22Rv1 (cell line): ENCODE measurements around the gene HLA-DOA.

Experiments used
- H3K27ac ChIP-seq: fragments of 450-650 bp; 2 replicates; pipeline ENCODE4 v1.5.1; 2017
- CTCF ChIP-seq: fragments of 450-650 bp; IDR thresholded peaks from 2 replicates; pipeline ENCODE4 v1.5.1; 2017; ENCODE audit warnings: mild to moderate bottlenecking
- ZFX ChIP-seq: fragments of 450-650 bp; IDR thresholded peaks from 2 replicates; pipeline ENCODE4 v1.6.1; 2017; ENCODE audit warnings: antibody characterized with exemption, borderline replicate concordance

The HLA-DOA gene

GRCh38 chr6:32972353-32973143 is 36.8 kb downstream of the HLA-DOA start:
- TF ChIP-seq ZFX, result no peak
- TF ChIP-seq CTCF, result no peak
- H3K27ac ChIP-seq, result peak overlapping the region; percentile 100

GRCh38 chr6:32971581-32972352 is 37.6 kb downstream of the HLA-DOA start:
- TF ChIP-seq ZFX (no peak), CTCF (no peak)
- peak overlapping the region; percentile 100 for H3K27ac ChIP-seq

GRCh38 chr6:32971242-32971580 is 38.2 kb downstream of the HLA-DOA start:
- no peak for TF ChIP-seq CTCF
- TF ChIP-seq ZFX, result no peak
- H3K27ac ChIP-seq, result peak overlapping the region; percentile 100

GRCh38 chr6:32970413-32971241 is 38.8 kb downstream of the HLA-DOA start:
- H3K27ac ChIP-seq, result peak overlapping the region; percentile 100
- no peak for TF ChIP-seq CTCF
- no peak for TF ChIP-seq ZFX

- TF ChIP-seq ZFX (no peak), CTCF (peak; percentile 6; the same call in 1 of the 2 replicates)
- H3K27ac ChIP-seq, result peak overlapping the region; percentile 100
Observed at GRCh38 chr6:32969685-32970412, 39.5 kb downstream of the HLA-DOA start.

- H3K27ac ChIP-seq, result peak overlapping the region; percentile 100
- TF ChIP-seq CTCF (no peak), ZFX (no peak)
Observed at GRCh38 chr6:32968867-32969684, 40.3 kb downstream of the HLA-DOA start.
